ENCODE measurements around the gene IL1RAPL2.
A peak's percentile ranks its signal among the peaks of the same experiment; 100 is the strongest.
"Not testable (repeated sequence)": the region's sequence is repeated elsewhere in the genome, so short reads cannot be mapped to it uniquely, and the experiment has no call there.

Gene IL1RAPL2

GRCh38 chrX:104565791-104566680 is at the start of gene IL1RAPL2:
Gene IL1RAPL2 (plus strand): TSS chrX:104566199.
- in situ Hi-C loops (cut with HindIII; ENCODE audit: low sequenced_read_pairs): no loop called here
- peak; percentile 88 for TF ChIP-seq CTCF (IDR thresholded peaks at IDR 0.05; ENCODE audit: low read depth, low read length, missing control alignments)

GRCh38 chrX:104522386-104522785 is 43.6 kb upstream of the IL1RAPL2 start:
- TF ChIP-seq CTCF (IDR thresholded peaks at IDR 0.05; ENCODE audit: low read depth, low read length, missing control alignments): no peak
- no peak for DNase-seq (ENCODE audit: low read depth)
- in situ Hi-C loops (cut with HindIII; ENCODE audit: low sequenced_read_pairs): loop anchor here (5.0 kb wide), 1 partner anchor 35 kb away; no protein-coding TSS in a partner anchor
- H3K4me3 ChIP-seq (ENCODE audit: low read depth, low read length): no peak overlapping the region

More at GRCh38 chrX:104565791-104566680, at the start of gene IL1RAPL2:
- peak within 1 kb of the TSS; percentile 38 for H3K4me3 ChIP-seq (ENCODE audit: low read depth, low read length)
- DNase-seq (ENCODE audit: low read depth): peak; percentile 13

GRCh38 chrX:104523858-104524257 is 42.1 kb upstream of the IL1RAPL2 start:
- TF ChIP-seq CTCF (IDR thresholded peaks at IDR 0.05; ENCODE audit: low read depth, low read length, missing control alignments): no peak
- in situ Hi-C loops (cut with HindIII; ENCODE audit: low sequenced_read_pairs): loop anchor here (5.0 kb wide), 1 partner anchor 33 kb away; no protein-coding TSS in a partner anchor
- no peak overlapping the region for H3K4me3 ChIP-seq (ENCODE audit: low read depth, low read length)
- DNase-seq (ENCODE audit: low read depth): no peak

- no peak overlapping the region for H3K4me3 ChIP-seq (ENCODE audit: low read depth, low read length)
- in situ Hi-C loops (cut with HindIII; ENCODE audit: low sequenced_read_pairs): no loop called here
- no peak for DNase-seq (ENCODE audit: low read depth)
- TF ChIP-seq CTCF (IDR thresholded peaks at IDR 0.05; ENCODE audit: low read depth, low read length, missing control alignments): no peak
These were observed 26.9 kb upstream of the IL1RAPL2 start for GRCh38 chrX:104539081-104539480.

GRCh38 chrX:104542447-104542846 is 23.6 kb upstream of the IL1RAPL2 start:
- in situ Hi-C loops (cut with HindIII; ENCODE audit: low sequenced_read_pairs); DNase-seq (ENCODE audit: low read depth); H3K4me3 ChIP-seq (ENCODE audit: low read depth, low read length): not testable (repeated sequence)

GRCh38 chrX:104564335-104564734 is 1.7 kb upstream of the IL1RAPL2 start:
- H3K4me3 ChIP-seq (ENCODE audit: low read depth, low read length): no peak overlapping the region
- TF ChIP-seq CTCF (IDR thresholded peaks at IDR 0.05; ENCODE audit: low read depth, low read length, missing control alignments): no peak
- DNase-seq (ENCODE audit: low read depth): no peak
- in situ Hi-C loops (cut with HindIII; ENCODE audit: low sequenced_read_pairs): no loop called here
